ENCODE data around the gene CCDC178. TPM values are rescaled to one million over a fixed set of nuclear protein-coding genes. Genes with fewer than 3 reads are reported as not detected.

CCDC178 gene
- total RNA-seq, 4 donors from 2014 or later = 0.78 to 8.7 (median 2.2) TPM

DNA sequence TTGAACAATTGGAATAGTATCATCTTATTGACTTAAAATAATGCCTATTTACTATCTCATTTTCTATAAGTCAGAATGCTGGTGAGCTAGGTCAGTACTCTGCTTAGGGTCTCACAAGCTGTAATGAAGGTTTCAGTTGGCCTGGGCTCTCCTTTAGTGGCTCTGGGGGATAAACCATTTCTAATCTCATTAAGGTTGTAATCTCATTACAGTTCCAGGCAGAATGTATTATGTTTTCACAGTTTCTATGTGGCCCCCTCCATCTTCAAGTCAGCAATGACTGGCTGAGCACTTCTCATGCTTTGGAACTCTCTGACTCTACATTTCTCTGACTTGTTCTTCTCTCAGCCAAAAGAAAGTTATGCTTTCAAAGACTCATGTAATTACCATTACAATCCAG, 163.1 kb downstream of the CCDC178 start:
- no peaks in the 10 kb centered on the region for H3K4me1 ChIP-seq
- H3K4me3 ChIP-seq = no peak overlapping the region
- DNase-seq (ENCODE audit: low spot score in 2 of 2) = no peak

DNA sequence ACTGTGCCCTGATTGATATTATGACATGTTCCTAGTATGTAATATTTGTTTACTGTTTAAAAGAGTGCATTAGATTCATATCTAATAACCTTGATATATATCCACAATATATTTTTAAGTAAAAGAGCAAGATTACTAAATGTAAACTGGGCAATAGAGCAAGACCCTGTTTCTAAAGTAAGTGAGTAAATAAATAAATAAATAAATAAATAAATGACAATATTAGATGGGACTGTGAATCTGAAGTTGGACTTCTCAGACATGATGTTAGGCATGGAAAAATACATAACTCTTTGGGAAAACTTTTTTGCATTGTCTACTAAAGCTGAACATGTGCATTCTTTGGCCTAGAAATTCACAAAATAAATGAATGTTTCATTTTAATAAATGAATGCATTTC, 164.7 kb downstream of the CCDC178 start:
- Histone ChIP-seq H3K4me1 (no peaks in the 10 kb centered on the region), H3K4me3 (no peak overlapping the region), H3K27me3 (no peaks in the 10 kb centered on the region), H3K9me3 (no peaks in the 10 kb centered on the region), H3K36me3 (no peaks in the 10 kb centered on the region), H3K27ac (no peak overlapping the region)
- TF ChIP-seq POLR2A (IDR thresholded peaks at IDR 0.05) (no peak), EP300 (IDR thresholded peaks at IDR 0.05) (no peak)
- TF ChIP-seq, protein P1, sequence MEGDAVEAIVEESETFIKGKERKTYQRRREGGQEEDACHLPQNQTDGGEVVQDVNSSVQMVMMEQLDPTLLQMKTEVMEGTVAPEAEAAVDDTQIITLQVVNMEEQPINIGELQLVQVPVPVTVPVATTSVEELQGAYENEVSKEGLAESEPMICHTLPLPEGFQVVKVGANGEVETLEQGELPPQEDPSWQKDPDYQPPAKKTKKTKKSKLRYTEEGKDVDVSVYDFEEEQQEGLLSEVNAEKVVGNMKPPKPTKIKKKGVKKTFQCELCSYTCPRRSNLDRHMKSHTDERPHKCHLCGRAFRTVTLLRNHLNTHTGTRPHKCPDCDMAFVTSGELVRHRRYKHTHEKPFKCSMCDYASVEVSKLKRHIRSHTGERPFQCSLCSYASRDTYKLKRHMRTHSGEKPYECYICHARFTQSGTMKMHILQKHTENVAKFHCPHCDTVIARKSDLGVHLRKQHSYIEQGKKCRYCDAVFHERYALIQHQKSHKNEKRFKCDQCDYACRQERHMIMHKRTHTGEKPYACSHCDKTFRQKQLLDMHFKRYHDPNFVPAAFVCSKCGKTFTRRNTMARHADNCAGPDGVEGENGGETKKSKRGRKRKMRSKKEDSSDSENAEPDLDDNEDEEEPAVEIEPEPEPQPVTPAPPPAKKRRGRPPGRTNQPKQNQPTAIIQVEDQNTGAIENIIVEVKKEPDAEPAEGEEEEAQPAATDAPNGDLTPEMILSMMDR (IDR thresholded peaks at IDR 0.05) = no peak
- no peak for DNase-seq (ENCODE audit: low spot score in 2 of 2)

More for the DNA sequence above, 163.1 kb downstream of the CCDC178 start:
- no peaks in the 10 kb centered on the region for H3K36me3 ChIP-seq
- TF ChIP-seq EP300 (IDR thresholded peaks at IDR 0.05) (no peak), POLR2A (IDR thresholded peaks at IDR 0.05) (no peak)
- TF ChIP-seq, protein P1 (IDR thresholded peaks at IDR 0.05) = no peak
- no peak overlapping the region for H3K27ac ChIP-seq
- no peaks in the 10 kb centered on the region for H3K9me3 ChIP-seq
- no peaks in the 10 kb centered on the region for H3K27me3 ChIP-seq

DNA sequence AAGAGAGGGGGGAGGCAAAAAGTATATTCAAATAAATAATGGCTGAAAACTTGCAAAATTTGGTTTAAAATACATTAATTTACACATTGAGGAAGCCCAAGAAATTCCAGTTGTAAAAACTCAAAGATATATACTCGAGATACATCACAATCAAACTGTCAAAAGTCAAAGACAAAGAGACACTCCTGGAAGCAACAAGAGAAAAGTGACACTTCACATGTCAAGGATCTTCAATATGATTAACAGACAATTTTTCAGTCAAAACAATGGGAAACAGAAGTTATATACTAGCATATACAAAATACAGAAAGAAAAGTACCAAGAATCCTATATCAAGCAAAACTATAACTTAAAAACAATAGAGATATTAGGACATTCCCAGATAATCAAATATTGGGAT, 170.2 kb downstream of the CCDC178 start:
- no peaks in the 10 kb centered on the region for H3K36me3 ChIP-seq
- H3K27me3 ChIP-seq = no peaks in the 10 kb centered on the region
- H3K4me3 ChIP-seq = no peak overlapping the region
- no peak overlapping the region for H3K27ac ChIP-seq
- 57 to 64% methylated on average over 1 of the region's 1 CpG for WGBS, 2 donors
- peaks cover 0 to 2% (median 0%) of the 10 kb centered on the region in 4 donors for H3K9me3 ChIP-seq
- H3K4me1 ChIP-seq = no peaks in the 10 kb centered on the region
- TF ChIP-seq, protein P1 (IDR thresholded peaks at IDR 0.05) = no peak
- no peak for TF ChIP-seq POLR2A (IDR thresholded peaks at IDR 0.05)
- TF ChIP-seq EP300 (IDR thresholded peaks at IDR 0.05) = no peak
- no peak for DNase-seq (ENCODE audit: low spot score in 2 of 2)

DNA sequence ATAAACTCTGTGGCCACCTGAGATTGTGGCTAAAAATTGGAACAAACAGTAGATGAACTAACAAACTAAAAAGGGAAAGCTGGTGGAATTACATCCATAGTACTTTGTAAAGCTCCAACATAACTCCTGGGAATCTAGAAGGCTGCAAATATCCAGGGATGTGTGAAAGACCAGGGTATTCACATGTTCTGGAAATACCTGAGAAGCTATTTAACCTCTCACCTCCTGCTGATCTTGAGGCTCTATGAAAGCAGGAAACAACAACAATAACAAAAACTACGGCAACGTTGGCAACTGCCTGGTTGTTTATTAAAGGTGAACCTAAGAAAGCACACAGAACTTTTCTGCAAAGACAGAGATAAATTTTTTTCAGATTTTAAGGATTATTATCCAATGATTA, 171.3 kb downstream of the CCDC178 start:
- no peak for DNase-seq (ENCODE audit: low spot score in 2 of 2)
- TF ChIP-seq EP300 (IDR thresholded peaks at IDR 0.05) (no peak), POLR2A (IDR thresholded peaks at IDR 0.05) (no peak)
- TF ChIP-seq, protein P1 (IDR thresholded peaks at IDR 0.05) = no peak
- WGBS, 2 donors = 22% methylated on average over 2 of the region's 2 CpGs
- no peaks in the 10 kb centered on the region for H3K36me3 ChIP-seq
- no peaks in the 10 kb centered on the region for H3K27me3 ChIP-seq
- H3K4me1 ChIP-seq = no peaks in the 10 kb centered on the region
- peaks cover 0 to 2% (median 0%) of the 10 kb centered on the region in 4 donors for H3K9me3 ChIP-seq
- no peak overlapping the region for H3K4me3 ChIP-seq
- no peak overlapping the region for H3K27ac ChIP-seq

DNA sequence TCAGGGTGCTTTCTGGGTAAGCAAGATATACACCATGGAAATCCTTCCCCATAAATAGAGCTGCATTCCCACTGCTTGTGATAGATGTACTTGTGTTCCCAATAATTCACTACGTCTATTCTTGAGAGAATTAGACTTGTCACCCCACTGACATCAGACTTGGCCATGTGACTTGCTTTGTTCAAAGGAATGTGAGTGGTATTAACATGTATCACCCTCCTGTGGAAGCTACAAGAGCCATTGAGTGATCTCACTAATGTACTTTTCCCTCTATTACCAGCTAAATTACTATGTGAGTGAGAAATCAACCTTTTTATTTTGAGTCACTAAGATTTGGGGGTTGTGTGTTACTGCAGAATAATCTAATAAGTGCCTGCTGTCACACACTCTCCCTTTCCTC, 176.0 kb downstream of the CCDC178 start:
- no peak for TF ChIP-seq POLR2A (IDR thresholded peaks at IDR 0.05)
- no peak for TF ChIP-seq EP300 (IDR thresholded peaks at IDR 0.05)
- TF ChIP-seq, protein P1 (IDR thresholded peaks at IDR 0.05) = no peak
- H3K4me3 ChIP-seq = no peak overlapping the region
- no peaks in the 10 kb centered on the region for H3K9me3 ChIP-seq
- no peak overlapping the region for H3K27ac ChIP-seq
- H3K4me1 ChIP-seq = no peaks in the 10 kb centered on the region
- 35 to 36% methylated on average over 1 of the region's 1 CpG for WGBS, 2 donors
- no peak for DNase-seq (ENCODE audit: low spot score in 2 of 2)
- no peaks in the 10 kb centered on the region for H3K27me3 ChIP-seq
- no peaks in the 10 kb centered on the region for H3K36me3 ChIP-seq
